Coronary artery (tissue), 2 donors: ENCODE measurements around the gene TAF4B.
"Not testable (repeated sequence)": the region's sequence is repeated elsewhere in the genome, so short reads cannot be mapped to it uniquely, and the experiment has no call there.

Experiments used
- DNase-seq: peaks from one replicate; pipeline ENCODE4 v3.0.0-alpha.2; 2017; ENCODE audit warnings: low spot score
- H3K27ac ChIP-seq, 2 donors: fragments of 200-600 bp; sonication (generic); one replicate each; pipeline ENCODE4 v1.5.1; 2016 to 2019
- H3K4me3 ChIP-seq: fragments of 200-600 bp; sonication (generic); 2 replicates; pipeline ENCODE4 v1.5.1; 2016; ENCODE audit warnings: mild to moderate bottlenecking, moderate library complexity
- CTCF ChIP-seq: fragments of 200-600 bp; sonication (generic); IDR thresholded peaks from one replicate; pipeline ENCODE4 v1.5.1; 2019; ENCODE audit warnings: antibody characterized with exemption

The TAF4B gene

GRCh38 chr18:26196605-26197004 lies 29.6 kb upstream of the TAF4B start:
- TF ChIP-seq CTCF = no peak
- H3K4me3 ChIP-seq = no peak overlapping the region
- no peak for DNase-seq
- no peak overlapping the region for H3K27ac ChIP-seq

GRCh38 chr18:26202001-26202400 lies 24.2 kb upstream of the TAF4B start:
- not testable (repeated sequence) for H3K27ac ChIP-seq, DNase-seq, H3K4me3 ChIP-seq

GRCh38 chr18:26205318-26205717 lies 20.9 kb upstream of the TAF4B start:
- no peak overlapping the region for H3K27ac ChIP-seq
- TF ChIP-seq CTCF = no peak
- no peak overlapping the region for H3K4me3 ChIP-seq
- no peak for DNase-seq

- no peak overlapping the region for H3K27ac ChIP-seq
- no peak for DNase-seq
- H3K4me3 ChIP-seq = no peak overlapping the region
- TF ChIP-seq CTCF = no peak
These were observed 19.8 kb upstream of the TAF4B start for GRCh38 chr18:26206488-26206887.

GRCh38 chr18:26207937-26208336 lies 18.3 kb upstream of the TAF4B start:
- TF ChIP-seq CTCF = no peak
- H3K27ac ChIP-seq = no peak overlapping the region

GRCh38 chr18:26208977-26209376 lies 17.3 kb upstream of the TAF4B start:
- no peak overlapping the region for H3K27ac ChIP-seq
- no peak for DNase-seq
- no peak for TF ChIP-seq CTCF
- no peak overlapping the region for H3K4me3 ChIP-seq

More at GRCh38 chr18:26207937-26208336, 18.3 kb upstream of the TAF4B start:
- no peak overlapping the region for H3K4me3 ChIP-seq
- DNase-seq = no peak

GRCh38 chr18:26210147-26210546 lies 16.1 kb upstream of the TAF4B start:
- no peak for DNase-seq
- H3K27ac ChIP-seq = no peak overlapping the region
- TF ChIP-seq CTCF = no peak
- H3K4me3 ChIP-seq = no peak overlapping the region
